Measurements from ENCODE around the gene PTPN4. TPM values are rescaled to one million over a fixed set of nuclear protein-coding genes. Genes with fewer than 3 reads are reported as not detected.

Gene PTPN4
- total and polyA plus RNA-seq, 2 of the 8 experiments (the other 6 are each of a cell fraction or from before 2014, with no cell fraction given) = 28.5 to 105 TPM

DNA sequence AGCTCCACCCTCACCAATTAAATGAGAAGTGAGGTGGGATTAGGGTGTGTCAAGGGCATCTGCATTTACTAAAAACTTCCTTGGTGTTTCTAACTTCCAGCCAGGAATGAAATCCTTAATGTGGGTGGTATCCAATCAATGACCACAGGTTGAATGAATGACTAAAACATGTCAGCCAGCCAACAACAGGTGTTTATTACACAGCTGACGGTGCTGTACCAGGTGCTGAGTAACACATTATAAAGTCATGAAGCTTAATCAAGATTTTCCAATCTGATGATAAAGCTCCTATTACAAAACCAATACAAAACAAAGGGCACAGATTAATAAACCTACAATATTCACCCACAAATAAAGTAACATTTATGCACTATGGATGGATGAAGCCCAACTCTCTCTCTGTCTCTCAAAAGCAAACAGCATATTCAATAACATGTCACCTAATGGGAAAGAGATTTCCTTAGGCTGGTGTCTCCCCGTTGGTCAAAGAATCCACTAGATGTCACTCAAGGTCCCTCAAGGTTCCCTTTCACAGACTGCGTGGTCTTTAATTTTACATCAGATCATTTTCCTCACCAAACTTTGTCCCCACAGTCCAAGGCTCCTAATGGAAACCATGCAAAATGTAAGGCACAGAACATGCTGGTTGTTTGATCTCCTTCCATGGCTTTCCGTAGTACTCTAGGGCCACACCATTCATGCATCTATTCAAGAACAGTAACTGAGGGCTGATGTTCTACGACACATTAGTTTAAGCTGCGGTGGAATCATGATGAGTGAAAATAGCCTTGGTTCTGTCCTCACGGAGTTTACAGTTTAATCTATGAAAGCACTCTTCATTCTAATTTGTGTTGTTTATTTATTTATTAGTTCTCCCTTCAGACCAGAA, 6.4 kb upstream of the PTPN4 start (continued):
- TF ChIP-seq, protein P1, sequence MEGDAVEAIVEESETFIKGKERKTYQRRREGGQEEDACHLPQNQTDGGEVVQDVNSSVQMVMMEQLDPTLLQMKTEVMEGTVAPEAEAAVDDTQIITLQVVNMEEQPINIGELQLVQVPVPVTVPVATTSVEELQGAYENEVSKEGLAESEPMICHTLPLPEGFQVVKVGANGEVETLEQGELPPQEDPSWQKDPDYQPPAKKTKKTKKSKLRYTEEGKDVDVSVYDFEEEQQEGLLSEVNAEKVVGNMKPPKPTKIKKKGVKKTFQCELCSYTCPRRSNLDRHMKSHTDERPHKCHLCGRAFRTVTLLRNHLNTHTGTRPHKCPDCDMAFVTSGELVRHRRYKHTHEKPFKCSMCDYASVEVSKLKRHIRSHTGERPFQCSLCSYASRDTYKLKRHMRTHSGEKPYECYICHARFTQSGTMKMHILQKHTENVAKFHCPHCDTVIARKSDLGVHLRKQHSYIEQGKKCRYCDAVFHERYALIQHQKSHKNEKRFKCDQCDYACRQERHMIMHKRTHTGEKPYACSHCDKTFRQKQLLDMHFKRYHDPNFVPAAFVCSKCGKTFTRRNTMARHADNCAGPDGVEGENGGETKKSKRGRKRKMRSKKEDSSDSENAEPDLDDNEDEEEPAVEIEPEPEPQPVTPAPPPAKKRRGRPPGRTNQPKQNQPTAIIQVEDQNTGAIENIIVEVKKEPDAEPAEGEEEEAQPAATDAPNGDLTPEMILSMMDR (IDR thresholded peaks at IDR 0.05; ENCODE audit: control extremely low read depth in 1 of 3, insufficient read depth in 1 of 3, low read depth in 1 of 3, low read length in 3 of 3) = peak; percentile 25 to 76 (median 71)
- TF ChIP-seq CHD7 (IDR thresholded peaks at IDR 0.05; ENCODE audit: insufficient replicate concordance, low read length) = no peak
- TF ChIP-seq GTF2F1 (IDR thresholded peaks at IDR 0.05; ENCODE audit: borderline replicate concordance, low read depth, low read length) = no peak
- TF ChIP-seq, protein P2, sequence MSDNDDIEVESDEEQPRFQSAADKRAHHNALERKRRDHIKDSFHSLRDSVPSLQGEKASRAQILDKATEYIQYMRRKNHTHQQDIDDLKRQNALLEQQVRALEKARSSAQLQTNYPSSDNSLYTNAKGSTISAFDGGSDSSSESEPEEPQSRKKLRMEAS (IDR thresholded peaks at IDR 0.05) = no peak
- no peak for TF ChIP-seq YY1 (IDR thresholded peaks at IDR 0.05; ENCODE audit: low read depth, low read length)
- TF ChIP-seq POLR2AphosphoS5 (IDR thresholded peaks at IDR 0.05; ENCODE audit: low read depth, low read length) = no peak

Measured in H1 (cell line).